Measurements from ENCODE around the gene MCU.

The MCU gene

DNA sequence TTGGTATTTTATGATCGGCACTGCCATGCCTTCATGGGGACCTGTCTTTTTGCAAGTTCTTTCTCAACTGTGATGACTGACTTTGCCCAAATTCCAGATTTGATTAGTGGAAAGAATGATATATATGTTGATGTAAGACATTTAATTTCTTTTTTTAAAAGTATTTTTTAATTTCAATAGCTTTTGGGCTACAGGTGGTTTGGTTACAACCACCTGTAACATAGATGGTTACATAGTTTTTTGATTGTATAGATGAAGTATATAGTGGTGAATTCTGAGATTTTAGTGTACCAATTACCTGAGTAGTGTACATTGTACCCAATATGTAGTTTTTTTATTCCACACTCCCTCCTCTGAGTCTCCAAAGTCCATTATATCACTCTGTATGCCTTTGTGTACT lies 69.6 kb downstream of the MCU start:
- TF ChIP-seq, protein P1, sequence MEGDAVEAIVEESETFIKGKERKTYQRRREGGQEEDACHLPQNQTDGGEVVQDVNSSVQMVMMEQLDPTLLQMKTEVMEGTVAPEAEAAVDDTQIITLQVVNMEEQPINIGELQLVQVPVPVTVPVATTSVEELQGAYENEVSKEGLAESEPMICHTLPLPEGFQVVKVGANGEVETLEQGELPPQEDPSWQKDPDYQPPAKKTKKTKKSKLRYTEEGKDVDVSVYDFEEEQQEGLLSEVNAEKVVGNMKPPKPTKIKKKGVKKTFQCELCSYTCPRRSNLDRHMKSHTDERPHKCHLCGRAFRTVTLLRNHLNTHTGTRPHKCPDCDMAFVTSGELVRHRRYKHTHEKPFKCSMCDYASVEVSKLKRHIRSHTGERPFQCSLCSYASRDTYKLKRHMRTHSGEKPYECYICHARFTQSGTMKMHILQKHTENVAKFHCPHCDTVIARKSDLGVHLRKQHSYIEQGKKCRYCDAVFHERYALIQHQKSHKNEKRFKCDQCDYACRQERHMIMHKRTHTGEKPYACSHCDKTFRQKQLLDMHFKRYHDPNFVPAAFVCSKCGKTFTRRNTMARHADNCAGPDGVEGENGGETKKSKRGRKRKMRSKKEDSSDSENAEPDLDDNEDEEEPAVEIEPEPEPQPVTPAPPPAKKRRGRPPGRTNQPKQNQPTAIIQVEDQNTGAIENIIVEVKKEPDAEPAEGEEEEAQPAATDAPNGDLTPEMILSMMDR (IDR thresholded peaks at IDR 0.05), result no peak

DNA sequence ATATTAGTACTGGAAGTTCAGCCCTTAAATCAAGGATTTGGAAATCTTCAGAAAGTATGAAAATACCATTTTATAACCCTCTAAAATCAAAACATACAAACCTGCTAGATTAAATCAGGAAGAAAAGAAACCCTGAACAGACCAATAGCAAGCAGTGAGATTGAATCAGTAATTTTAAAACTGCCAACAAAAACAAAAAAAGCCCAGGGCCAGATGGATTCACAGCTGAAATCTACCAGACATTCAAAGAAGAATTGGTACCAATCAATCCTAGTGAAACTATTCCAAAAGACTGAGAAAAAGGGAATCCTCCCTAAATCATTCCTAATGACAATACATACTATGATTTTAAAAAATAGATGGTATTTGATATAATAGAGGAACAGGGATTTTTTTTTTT lies 70.1 kb downstream of the MCU start:
- TF ChIP-seq, protein P1 (IDR thresholded peaks at IDR 0.05), result no peak

DNA sequence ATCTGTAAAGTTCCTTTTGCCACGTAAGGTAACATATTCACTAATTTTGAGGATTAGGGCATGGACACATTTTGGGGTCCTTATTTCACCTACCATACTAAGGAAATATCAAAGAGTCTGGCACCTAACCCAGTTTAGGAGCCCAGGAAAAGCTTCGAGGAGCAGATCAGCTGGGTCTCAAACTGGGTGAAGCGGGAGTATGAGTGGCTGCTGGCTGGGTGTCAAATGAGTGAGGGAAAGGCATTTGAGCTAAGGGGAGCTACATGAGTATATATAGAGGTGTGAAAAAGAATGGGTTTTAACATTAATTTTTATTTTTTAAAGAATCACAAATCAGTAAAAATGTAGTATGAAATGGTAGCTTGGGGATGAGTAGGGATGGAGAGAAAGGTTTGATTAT lies 71.3 kb downstream of the MCU start:
- TF ChIP-seq, protein P1 (IDR thresholded peaks at IDR 0.05), result no peak

DNA sequence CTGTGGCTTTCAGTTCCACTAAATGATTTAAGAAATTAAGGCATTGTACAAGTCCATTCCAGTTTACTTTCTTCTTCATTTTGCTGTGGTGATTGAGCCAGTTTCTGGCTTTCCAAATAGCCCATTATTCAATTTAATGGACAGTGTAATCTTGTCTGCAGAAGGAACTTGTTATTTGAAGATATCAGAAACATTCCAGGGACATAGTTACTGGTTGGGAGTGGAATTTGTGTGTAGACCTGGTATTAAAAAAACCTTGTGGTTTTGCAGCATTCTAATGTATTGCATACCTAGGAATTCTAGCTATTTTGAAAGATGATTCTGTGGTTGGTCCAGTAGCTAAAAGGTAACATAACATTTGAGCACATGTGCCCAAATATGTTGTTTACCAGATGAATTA lies 72.2 kb downstream of the MCU start:
- TF ChIP-seq, protein P1 (IDR thresholded peaks at IDR 0.05), result no peak

DNA sequence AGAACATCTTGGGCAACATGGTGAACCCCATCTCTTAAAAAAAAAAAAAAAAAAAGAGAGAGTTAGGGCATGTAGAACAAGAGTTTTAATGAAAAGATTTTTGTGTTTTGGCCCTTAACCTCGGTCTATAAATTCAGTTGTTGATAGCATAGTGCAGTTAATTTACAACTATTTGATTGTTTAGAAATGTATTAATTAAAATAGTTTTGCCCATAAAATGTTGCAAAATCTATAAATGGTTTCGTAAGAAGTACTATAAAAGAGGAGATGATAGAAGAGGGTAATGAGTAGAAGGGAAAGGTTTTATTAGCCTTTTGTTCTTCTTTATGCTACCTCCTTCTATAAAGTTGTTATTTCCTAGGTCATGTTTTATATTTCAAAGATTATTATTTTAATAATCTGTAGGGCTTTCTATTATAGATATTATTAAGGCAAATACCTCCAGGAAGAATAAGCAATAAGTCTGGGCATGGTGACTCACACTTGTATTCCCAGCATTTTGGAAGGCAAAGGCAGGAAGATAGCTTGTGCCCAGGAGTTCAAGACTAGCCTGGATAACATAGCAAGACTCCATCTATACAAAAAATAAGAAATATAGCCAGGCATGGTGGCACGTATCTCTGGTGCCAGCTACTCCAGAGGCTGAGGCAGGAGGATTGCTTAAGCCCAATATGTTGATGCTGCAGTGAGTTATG lies 73.3 kb downstream of the MCU start:
- TF ChIP-seq, protein P1 (IDR thresholded peaks at IDR 0.05), result no peak

DNA sequence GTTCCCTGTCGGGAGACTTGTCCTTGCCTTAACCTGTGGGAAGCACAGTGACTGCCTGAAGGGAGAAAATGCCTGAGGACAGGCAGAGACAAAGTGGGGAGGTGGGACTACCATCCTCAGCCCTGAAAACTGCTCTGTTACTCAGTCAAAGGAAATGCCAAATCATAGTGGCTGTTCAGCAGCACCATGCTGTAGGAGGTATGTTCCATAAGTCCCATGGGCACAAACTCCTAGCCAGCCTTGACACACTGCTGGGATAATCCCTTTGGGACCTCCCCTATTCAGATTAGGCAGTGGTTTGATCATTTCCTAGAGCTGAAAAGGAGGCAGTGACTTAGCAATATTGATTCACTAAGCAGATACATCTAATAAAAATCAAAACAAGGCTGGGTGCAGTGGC lies 80.1 kb downstream of the MCU start:
- TF ChIP-seq, protein P1 (IDR thresholded peaks at IDR 0.05), result no peak

DNA sequence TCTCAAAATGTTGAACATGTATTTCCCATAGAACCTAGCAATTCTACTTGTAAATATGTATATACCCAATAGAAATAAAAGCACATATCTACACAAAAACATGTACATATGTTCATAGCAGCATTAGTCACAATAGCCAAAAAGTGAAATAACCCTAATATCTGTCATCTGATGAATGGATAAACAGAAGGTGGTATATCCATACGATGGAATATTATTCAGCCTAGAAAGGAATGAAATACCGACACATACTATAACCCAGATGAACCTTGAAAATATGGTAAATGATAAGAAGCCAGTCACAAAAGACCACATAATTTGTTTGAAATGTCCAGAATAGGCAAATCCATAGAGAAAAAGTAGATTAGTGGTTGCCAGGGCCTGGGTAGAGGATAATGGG lies 87.9 kb downstream of the MCU start:
- TF ChIP-seq, protein P1 (IDR thresholded peaks at IDR 0.05), result no peak
